DMS114 treated with DMSO at 0.1 percent for 48 hours (cell line): ENCODE data around the gene C5orf15.
A peak's percentile ranks its signal among the peaks of the same experiment; 100 is the strongest.

Experiments used
- DNase-seq: peaks from one replicate; lab custom pipeline; 2025; ENCODE audit not compliant: unreplicated experiment; lab: John Stamatoyannopoulos, UW

C5orf15 gene

GRCh38 chr5:133968204-133968980 lies at the start of gene C5orf15:
Gene C5orf15, minus strand, starts transcription at chr5:133968625. Its CDS starts 41 bp downstream, at chr5:133968584.
- peak; percentile 99 for DNase-seq

- no peak for DNase-seq
Observed at GRCh38 chr5:134008266-134008749, 39.9 kb upstream of the C5orf15 start.

GRCh38 chr5:134007581-134008265 lies 39.3 kb upstream of the C5orf15 start:
- no peak for DNase-seq

GRCh38 chr5:134006115-134006514 lies 37.7 kb upstream of the C5orf15 start:
- no peak for DNase-seq

- no peak for DNase-seq
Observed at GRCh38 chr5:134005417-134006061, 37.1 kb upstream of the C5orf15 start.

GRCh38 chr5:134004626-134005416 lies 36.4 kb upstream of the C5orf15 start, which contains the start of gene VDAC1:
Gene VDAC1, minus strand, starts transcription at chr5:134004975. Its CDS starts 11,963 bp downstream, at chr5:133993012.
- DNase-seq, result peak; percentile 68

- no peak for DNase-seq
Observed at GRCh38 chr5:134003817-134004625, 35.6 kb upstream of the C5orf15 start.

- no peak for DNase-seq
Observed at GRCh38 chr5:134003064-134003816, 34.8 kb upstream of the C5orf15 start.

- no peak for DNase-seq
Observed at GRCh38 chr5:134001938-134002731, 33.7 kb upstream of the C5orf15 start.

GRCh38 chr5:134000696-134001453 lies 32.5 kb upstream of the C5orf15 start:
- DNase-seq, result no peak

- no peak for DNase-seq
Observed at GRCh38 chr5:134000091-134000511, 31.7 kb upstream of the C5orf15 start.

- DNase-seq, result no peak
Observed at GRCh38 chr5:133998807-133999206, 30.4 kb upstream of the C5orf15 start.

GRCh38 chr5:133998042-133998441 lies 29.6 kb upstream of the C5orf15 start:
- DNase-seq, result no peak

GRCh38 chr5:133996683-133997252 lies 28.3 kb upstream of the C5orf15 start:
- DNase-seq, result no peak

- no peak for DNase-seq
Observed at GRCh38 chr5:133995883-133996563, 27.6 kb upstream of the C5orf15 start.

- DNase-seq, result no peak
Observed at GRCh38 chr5:133995341-133995740, 26.9 kb upstream of the C5orf15 start.

- DNase-seq, result no peak
Observed at GRCh38 chr5:133994990-133995333, 26.5 kb upstream of the C5orf15 start.
